HEK293 (cell line): ENCODE measurements around the gene GNPTAB.

Experiments
- CTCF ChIA-PET: fragments of 350-600 bp; formaldehyde crosslinking; extraction: SDS; loops from one replicate; lab custom pipeline; 2021; ENCODE audit warnings: antibody characterized with exemption; lab: Yijun Ruan, JAX
- POLR2A ChIA-PET: fragments of 300-600 bp; formaldehyde crosslinking; extraction: SDS; loops from one replicate; lab custom pipeline; 2020; ENCODE audit warnings: antibody characterized with exemption, inconsistent platforms; lab: Yijun Ruan, JAX
- H3K27ac ChIP-seq: fragments of 200-500 bp; sonication (Bioruptor generic); 2 replicates; pipeline ENCODE4 v1.5.1; 2014; ENCODE audit warnings: low read depth, low read length, control low read depth, inconsistent platforms; ENCODE audit errors: extremely low read depth
- H3K36me3 ChIP-seq, 2 experiments: fragments of 200-500 bp in 1 of 2; sonication (Bioruptor generic) in 1 of 2; 1 replicate in 1 of 2; 2 replicates in 1 of 2; pipeline ENCODE4 v1.5.1; 2014 to 2017; ENCODE audit warnings: inconsistent platforms in 2 of 2, low read length in 2 of 2; ENCODE audit not compliant: control insufficient read depth in 2 of 2, insufficient read depth in 1 of 2
- H3K4me1 ChIP-seq: fragments of 200-500 bp; sonication (Bioruptor generic); 2 replicates; pipeline ENCODE4 v1.5.1; 2014; ENCODE audit warnings: mild to moderate bottlenecking, low read length, inconsistent platforms; ENCODE audit not compliant: control insufficient read depth, insufficient read depth
- H3K4me3 ChIP-seq: 2 replicates; pipeline ENCODE4 v1.5.1; 2011; ENCODE audit warnings: low read depth, mild to moderate bottlenecking, control low read depth, low read length, moderate library complexity
- H3K9me3 ChIP-seq: fragments of 200-500 bp; sonication (Bioruptor generic); 2 replicates; pipeline ENCODE4 v1.5.1; 2014; ENCODE audit warnings: low read depth, low read length, inconsistent platforms; ENCODE audit not compliant: control insufficient read depth, insufficient read depth
- BCL11B ChIP-seq: fragments of 450-650 bp; formaldehyde crosslinking; IDR thresholded peaks from 2 replicates; pipeline ENCODE4 v1.5.1; 2016; ENCODE audit warnings: low read depth, missing biosample characterization, missing genetic modification characterization
- EGR2 ChIP-seq: fragments of 450-650 bp; formaldehyde crosslinking; IDR thresholded peaks from 2 replicates; pipeline ENCODE4 v1.5.1; 2016; ENCODE audit warnings: low read depth, missing biosample characterization, missing genetic modification characterization
- GLIS2 ChIP-seq: fragments of 450-650 bp; formaldehyde crosslinking; IDR thresholded peaks from 2 replicates; pipeline ENCODE4 v1.5.1; 2016; ENCODE audit warnings: missing biosample characterization, missing genetic modification characterization
- HOXC10 ChIP-seq: sonication (generic); formaldehyde crosslinking; IDR thresholded peaks from 2 replicates; pipeline ENCODE4 v1.8.1; 2023; ENCODE audit warnings: mild to moderate bottlenecking, missing genetic modification reagents
- KLF16 ChIP-seq: fragments of 450-650 bp; formaldehyde crosslinking; IDR thresholded peaks from 2 replicates; pipeline ENCODE4 v1.5.1; 2017; ENCODE audit warnings: missing biosample characterization, missing genetic modification characterization
- KLF8 ChIP-seq: fragments of 450-650 bp; formaldehyde crosslinking; IDR thresholded peaks from 2 replicates; pipeline ENCODE4 v1.5.1; 2016; ENCODE audit warnings: missing biosample characterization, missing genetic modification characterization
- MZF1 ChIP-seq: fragments of 450-650 bp; formaldehyde crosslinking; IDR thresholded peaks from 2 replicates; pipeline ENCODE4 v1.5.1; 2017; ENCODE audit warnings: missing biosample characterization, missing genetic modification characterization, borderline replicate concordance
- ZBTB1 ChIP-seq: fragments of 450-650 bp; formaldehyde crosslinking; IDR thresholded peaks from 2 replicates; pipeline ENCODE4 v1.5.1; 2016; ENCODE audit warnings: missing biosample characterization, missing genetic modification characterization
- ZNF133 ChIP-seq: fragments of 450-650 bp; formaldehyde crosslinking; IDR thresholded peaks from 2 replicates; pipeline ENCODE4 v1.5.1; 2016; ENCODE audit warnings: missing biosample characterization, missing genetic modification characterization
- ZNF174 ChIP-seq: fragments of 450-650 bp; formaldehyde crosslinking; IDR thresholded peaks from 2 replicates; pipeline ENCODE4 v1.5.0; 2017; ENCODE audit warnings: missing biosample characterization, mild to moderate bottlenecking, missing genetic modification characterization
- ZNF184 ChIP-seq: fragments of 450-650 bp; IDR thresholded peaks from 2 replicates; pipeline ENCODE4 v1.5.1; 2018; ENCODE audit warnings: missing biosample characterization, mild to moderate bottlenecking, missing genetic modification characterization
- ZNF311 ChIP-seq: fragments of 450-650 bp; formaldehyde crosslinking; IDR thresholded peaks from 2 replicates; pipeline ENCODE4 v1.5.1; 2017; ENCODE audit warnings: missing biosample characterization, missing genetic modification characterization, borderline replicate concordance
- ZNF560 ChIP-seq: fragments of 450-650 bp; formaldehyde crosslinking; IDR thresholded peaks from 2 replicates; pipeline ENCODE4 v1.5.1; 2017; ENCODE audit warnings: missing biosample characterization, missing genetic modification characterization, borderline replicate concordance
- ZNF626 ChIP-seq: fragments of 450-650 bp; sonication (Bioruptor Pico); formaldehyde crosslinking; IDR thresholded peaks from 2 replicates; pipeline ENCODE4 v1.5.1; 2018; ENCODE audit warnings: missing biosample characterization, missing genetic modification characterization, inconsistent platforms
- ZNF664 ChIP-seq: fragments of 450-650 bp; formaldehyde crosslinking; IDR thresholded peaks from 2 replicates; pipeline ENCODE4 v1.5.1; 2016; ENCODE audit warnings: missing biosample characterization, missing genetic modification characterization
- ZNF677 ChIP-seq: fragments of 450-650 bp; IDR thresholded peaks from 2 replicates; pipeline ENCODE4 v1.5.0; 2018; ENCODE audit warnings: missing biosample characterization, mild to moderate bottlenecking, missing genetic modification characterization, moderate library complexity
- ZNF76 ChIP-seq: fragments of 450-650 bp; formaldehyde crosslinking; IDR thresholded peaks from 2 replicates; pipeline ENCODE4; 2016; ENCODE audit warnings: low read depth, missing biosample characterization, missing genetic modification characterization, borderline replicate concordance
- ZXDB ChIP-seq: fragments of 450-650 bp; formaldehyde crosslinking; IDR thresholded peaks from 2 replicates; pipeline ENCODE4 v1.5.1; 2016; ENCODE audit warnings: missing biosample characterization, missing genetic modification characterization
- TF ChIP-seq, protein P1 (sequence below): fragments of 450-650 bp; formaldehyde crosslinking; IDR thresholded peaks from 2 replicates; pipeline ENCODE4 v1.5.1; 2016; ENCODE audit warnings: missing biosample characterization, missing genetic modification characterization
- TF ChIP-seq, protein P2 (sequence below): fragments of 450-650 bp; formaldehyde crosslinking; IDR thresholded peaks from 2 replicates; pipeline ENCODE4 v1.5.1; 2016; ENCODE audit warnings: missing biosample characterization, missing genetic modification characterization
- TF ChIP-seq, protein P3 (sequence below): fragments of 450-650 bp; formaldehyde crosslinking; IDR thresholded peaks from 2 replicates; pipeline ENCODE4 v1.5.1; 2016; ENCODE audit warnings: missing biosample characterization, missing genetic modification characterization

Gene GNPTAB

DNA sequence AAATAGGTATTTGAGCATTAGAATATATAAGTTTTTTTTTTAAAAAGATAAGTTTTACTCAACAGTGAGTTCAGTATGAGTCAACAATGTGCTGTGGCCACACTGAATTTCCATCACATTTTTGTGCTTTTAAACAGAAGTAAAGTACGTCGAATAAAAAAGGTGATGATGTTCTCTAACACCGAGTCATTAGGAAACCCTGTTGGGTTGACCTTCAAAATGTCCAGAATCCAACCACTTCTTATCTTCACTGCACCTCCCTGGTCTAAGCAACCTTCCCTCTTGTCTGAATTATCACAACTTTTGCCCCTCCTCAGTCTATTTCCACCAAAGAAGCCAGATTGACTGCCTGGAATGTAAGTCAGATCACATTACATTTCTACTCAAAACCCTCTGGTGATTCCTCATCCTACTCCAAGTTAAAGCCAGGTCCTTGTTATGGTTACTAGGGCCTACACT lies 48.5 kb downstream of the GNPTAB start:
- CTCF ChIA-PET = interaction anchor here (1.2 kb wide), 1 partner anchor 9 kb away, joined by 3 read pairs; no protein-coding TSS in a partner anchor
- TF ChIP-seq, protein P1, sequence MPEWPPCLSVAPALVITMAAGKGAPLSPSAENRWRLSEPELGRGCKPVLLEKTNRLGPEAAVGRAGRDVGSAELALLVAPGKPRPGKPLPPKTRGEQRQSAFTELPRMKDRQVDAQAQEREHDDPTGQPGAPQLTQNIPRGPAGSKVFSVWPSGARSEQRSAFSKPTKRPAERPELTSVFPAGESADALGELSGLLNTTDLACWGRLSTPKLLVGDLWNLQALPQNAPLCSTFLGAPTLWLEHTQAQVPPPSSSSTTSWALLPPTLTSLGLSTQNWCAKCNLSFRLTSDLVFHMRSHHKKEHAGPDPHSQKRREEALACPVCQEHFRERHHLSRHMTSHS (tag by site-specific recombination) = no peak
- no peak for TF ChIP-seq ZNF677 (tag by site-specific recombination)
- TF ChIP-seq KLF16 (tag by site-specific recombination) = no peak
- TF ChIP-seq GLIS2 (tag by site-specific recombination) = no peak
- TF ChIP-seq MZF1 (tag by site-specific recombination) = no peak
- TF ChIP-seq HOXC10 (CRISPR knock-in tag) = no peak
- TF ChIP-seq ZNF184 (tag by site-specific recombination) = no peak
- no peak for TF ChIP-seq ZNF174 (tag by site-specific recombination)
- TF ChIP-seq, protein P2, sequence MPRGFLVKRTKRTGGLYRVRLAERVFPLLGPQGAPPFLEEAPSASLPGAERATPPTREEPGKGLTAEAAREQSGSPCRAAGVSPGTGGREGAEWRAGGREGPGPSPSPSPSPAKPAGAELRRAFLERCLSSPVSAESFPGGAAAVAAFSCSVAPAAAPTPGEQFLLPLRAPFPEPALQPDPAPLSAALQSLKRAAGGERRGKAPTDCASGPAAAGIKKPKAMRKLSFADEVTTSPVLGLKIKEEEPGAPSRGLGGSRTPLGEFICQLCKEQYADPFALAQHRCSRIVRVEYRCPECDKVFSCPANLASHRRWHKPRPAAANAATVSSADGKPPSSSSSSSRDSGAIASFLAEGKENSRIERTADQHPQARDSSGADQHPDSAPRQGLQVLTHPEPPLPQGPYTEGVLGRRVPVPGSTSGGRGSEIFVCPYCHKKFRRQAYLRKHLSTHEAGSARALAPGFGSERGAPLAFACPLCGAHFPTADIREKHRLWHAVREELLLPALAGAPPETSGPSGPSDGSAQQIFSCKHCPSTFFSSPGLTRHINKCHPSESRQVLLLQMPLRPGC (tag by site-specific recombination) = no peak
- TF ChIP-seq, all 188 proteins: peak for 0

DNA sequence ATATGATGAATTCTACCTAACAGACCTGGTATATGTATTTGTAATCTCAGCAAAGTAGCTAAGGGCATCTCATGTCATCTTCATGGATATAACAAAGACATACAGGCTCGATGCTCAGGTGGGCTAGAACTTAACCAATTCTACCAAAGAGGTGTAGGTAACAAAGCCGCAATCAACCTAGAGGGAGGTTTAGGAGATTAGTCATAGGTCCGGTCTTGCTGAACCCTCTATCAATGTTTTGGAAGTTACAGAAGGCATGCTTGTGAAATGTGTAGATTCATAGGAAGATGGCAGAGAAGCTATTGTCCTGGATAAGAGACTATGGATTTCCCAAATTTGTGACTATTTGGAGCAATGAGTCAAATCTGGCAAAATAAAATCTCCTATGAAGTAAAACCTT lies 48.9 kb downstream of the GNPTAB start:
- TF ChIP-seq ZNF76 (no peak), ZNF560 (tag by site-specific recombination) (no peak), ZNF311 (tag by site-specific recombination) (no peak)
- no peaks in the 10 kb centered on the region for H3K9me3 ChIP-seq
- POLR2A ChIA-PET = no interaction called here
- peaks cover 0 to 8% of the 10 kb centered on the region in 2 experiments; a peak in 1 of 3 replicates for H3K36me3 ChIP-seq
- peaks cover 12% of the 10 kb centered on the region for H3K4me1 ChIP-seq
- CTCF ChIA-PET = interaction anchor here (0.6 to 1.2 kb wide), 2 partner anchors 9 to 455 kb away, joined by 3 read pairs; no protein-coding TSS in a partner anchor
- no peak overlapping the region for H3K4me3 ChIP-seq
- no peak overlapping the region for H3K27ac ChIP-seq

More for the DNA sequence above, 48.5 kb downstream of the GNPTAB start:
- Histone ChIP-seq H3K27ac (no peak overlapping the region), H3K4me1 (peaks cover 12% of the 10 kb centered on the region), H3K36me3 (peaks cover 0 to 4% of the 10 kb centered on the region in 2 experiments; a peak in 1 of 3 replicates), H3K4me3 (no peak overlapping the region), H3K9me3 (no peaks in the 10 kb centered on the region)
- POLR2A ChIA-PET = no interaction called here

DNA sequence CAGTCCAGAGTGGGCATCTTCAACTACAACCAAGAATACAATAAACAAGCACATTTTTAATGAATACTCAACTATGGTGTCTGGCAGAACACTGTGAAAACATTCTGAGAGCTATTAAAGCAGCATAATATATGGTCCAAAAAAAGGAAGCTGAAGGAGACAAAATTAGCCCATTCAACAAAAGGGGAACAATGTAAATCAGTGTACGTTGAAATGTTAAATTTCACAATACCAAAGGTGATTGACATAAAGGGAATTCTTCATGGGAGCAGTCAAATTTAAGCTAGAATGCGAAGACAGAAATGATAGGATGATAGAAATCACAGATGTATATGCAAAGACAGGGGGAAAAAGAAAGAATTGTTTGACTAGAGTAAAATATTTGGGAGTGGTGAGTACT lies 50.2 kb downstream of the GNPTAB start:
- POLR2A ChIA-PET = no interaction called here
- Histone ChIP-seq H3K4me1 (peaks cover 12% of the 10 kb centered on the region), H3K36me3 (peaks cover 0 to 11% of the 10 kb centered on the region in 2 experiments; a peak in 1 of 3 replicates)
- CTCF ChIA-PET = interaction anchor here (0.9 to 2.5 kb wide), 4 partner anchors 13 to 58 kb away, joined by 4 to 8 read pairs (median 7); partner anchors contain the start of gene GNPTAB
- no peak for TF ChIP-seq EGR2 (tag by site-specific recombination)
- TF ChIP-seq ZXDB (tag by site-specific recombination) = no peak
- no peak for TF ChIP-seq KLF8 (tag by site-specific recombination)
- no peak for TF ChIP-seq ZNF626 (tag by site-specific recombination)
- no peak for TF ChIP-seq BCL11B (tag by site-specific recombination)
- no peak for TF ChIP-seq ZNF133 (tag by site-specific recombination)
- no peak for TF ChIP-seq ZNF664 (tag by site-specific recombination)
- TF ChIP-seq, protein P3, sequence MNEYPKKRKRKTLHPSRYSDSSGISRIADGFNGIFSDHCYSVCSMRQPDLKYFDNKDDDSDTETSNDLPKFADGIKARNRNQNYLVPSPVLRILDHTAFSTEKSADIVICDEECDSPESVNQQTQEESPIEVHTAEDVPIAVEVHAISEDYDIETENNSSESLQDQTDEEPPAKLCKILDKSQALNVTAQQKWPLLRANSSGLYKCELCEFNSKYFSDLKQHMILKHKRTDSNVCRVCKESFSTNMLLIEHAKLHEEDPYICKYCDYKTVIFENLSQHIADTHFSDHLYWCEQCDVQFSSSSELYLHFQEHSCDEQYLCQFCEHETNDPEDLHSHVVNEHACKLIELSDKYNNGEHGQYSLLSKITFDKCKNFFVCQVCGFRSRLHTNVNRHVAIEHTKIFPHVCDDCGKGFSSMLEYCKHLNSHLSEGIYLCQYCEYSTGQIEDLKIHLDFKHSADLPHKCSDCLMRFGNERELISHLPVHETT (tag by site-specific recombination) = no peak
- no peak for TF ChIP-seq ZBTB1 (tag by site-specific recombination)
- TF ChIP-seq, all 188 proteins: peak for 0
- no peaks in the 10 kb centered on the region for H3K9me3 ChIP-seq
- no peak overlapping the region for H3K4me3 ChIP-seq
- no peak overlapping the region for H3K27ac ChIP-seq
